ENCODE data around the gene DHX29.

Gene DHX29

DNA sequence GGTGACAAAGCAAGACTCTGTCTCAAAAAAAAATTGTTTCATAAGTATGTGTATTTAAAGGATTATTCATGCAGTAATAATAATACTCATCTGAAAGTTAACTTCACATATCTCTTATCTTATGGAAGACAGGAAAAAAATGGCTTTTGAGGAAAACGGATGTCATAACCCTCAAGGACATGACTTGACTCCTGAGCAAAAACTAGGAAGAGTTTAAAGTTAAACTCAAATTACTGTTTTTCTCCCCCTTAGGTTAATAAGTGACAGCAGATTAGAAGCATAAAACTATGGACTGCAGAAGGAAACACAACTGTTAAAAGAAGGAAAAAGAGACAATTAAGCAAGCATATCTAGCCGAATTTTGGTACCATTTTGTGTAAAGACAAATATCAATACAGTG lies 16.5 kb downstream of the DHX29 start:
- H3K4me3 Mint-ChIP-seq, result no peak overlapping the region
- no peaks in the 10 kb centered on the region for H3K27me3 Mint-ChIP-seq
- H3K27ac Mint-ChIP-seq, result no peak overlapping the region
- H3K9me3 Mint-ChIP-seq (ENCODE audit: low read depth), result no peaks in the 10 kb centered on the region
- peaks cover 20% of the 10 kb centered on the region for H3K36me3 Mint-ChIP-seq
- H3K4me1 Mint-ChIP-seq (ENCODE audit: low read depth), result no peaks in the 10 kb centered on the region

DNA sequence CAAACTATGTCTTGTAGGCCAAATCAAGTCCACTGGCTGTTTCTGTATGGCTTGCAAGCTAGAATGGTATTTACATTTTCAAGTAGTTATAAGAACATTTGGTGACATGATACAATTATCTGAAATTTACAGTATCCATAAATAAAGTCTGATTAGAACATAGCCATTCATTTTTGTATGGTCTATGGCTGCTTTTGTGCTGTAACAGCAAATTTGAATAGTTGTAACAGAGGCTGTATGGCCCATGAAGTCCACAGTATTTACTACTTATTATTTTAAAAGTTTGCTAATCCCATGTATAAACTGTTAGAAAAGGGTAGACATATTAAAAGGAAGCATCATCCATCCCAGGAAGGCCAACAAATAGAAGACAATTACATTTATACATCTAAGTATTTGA lies 17.7 kb downstream of the DHX29 start:
- Mint-ChIP-seq H3K4me3 (no peak overlapping the region), H3K27ac (no peak overlapping the region), H3K9me3 (ENCODE audit: low read depth) (no peaks in the 10 kb centered on the region), H3K4me1 (ENCODE audit: low read depth) (no peaks in the 10 kb centered on the region), H3K36me3 (peaks cover 15% of the 10 kb centered on the region), H3K27me3 (no peaks in the 10 kb centered on the region)

DNA sequence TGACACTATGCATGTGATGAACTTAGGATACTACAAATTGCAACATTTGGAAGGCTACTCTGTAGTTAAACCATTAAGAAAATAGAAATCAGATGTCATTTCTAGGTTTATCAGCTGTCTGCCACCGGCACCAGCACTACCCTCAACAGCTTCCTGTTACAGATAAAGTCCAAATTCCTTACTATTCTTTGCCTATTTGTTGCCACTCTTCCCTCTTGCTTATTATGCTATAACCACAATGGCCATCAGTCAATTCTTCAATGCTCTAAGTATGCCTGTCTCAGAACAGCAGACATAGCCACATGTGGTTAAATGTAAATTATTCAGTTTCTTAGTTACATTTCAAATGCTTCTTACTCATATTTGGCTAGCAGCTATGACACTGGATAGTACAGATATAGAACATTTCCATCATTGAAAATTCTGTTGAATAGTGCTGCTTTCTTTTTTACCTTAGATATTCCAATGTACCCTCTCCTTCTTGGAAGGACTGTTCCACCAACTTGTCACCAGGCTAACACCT lies 21.0 kb downstream of the DHX29 start:
- no peaks in the 10 kb centered on the region for H3K27me3 Mint-ChIP-seq
- no peaks in the 10 kb centered on the region for H3K4me1 Mint-ChIP-seq (ENCODE audit: low read depth)
- no peaks in the 10 kb centered on the region for H3K9me3 Mint-ChIP-seq (ENCODE audit: low read depth)
- no peak overlapping the region for H3K4me3 Mint-ChIP-seq
- H3K27ac Mint-ChIP-seq, result no peak overlapping the region
- peaks cover 11% of the 10 kb centered on the region for H3K36me3 Mint-ChIP-seq

DNA sequence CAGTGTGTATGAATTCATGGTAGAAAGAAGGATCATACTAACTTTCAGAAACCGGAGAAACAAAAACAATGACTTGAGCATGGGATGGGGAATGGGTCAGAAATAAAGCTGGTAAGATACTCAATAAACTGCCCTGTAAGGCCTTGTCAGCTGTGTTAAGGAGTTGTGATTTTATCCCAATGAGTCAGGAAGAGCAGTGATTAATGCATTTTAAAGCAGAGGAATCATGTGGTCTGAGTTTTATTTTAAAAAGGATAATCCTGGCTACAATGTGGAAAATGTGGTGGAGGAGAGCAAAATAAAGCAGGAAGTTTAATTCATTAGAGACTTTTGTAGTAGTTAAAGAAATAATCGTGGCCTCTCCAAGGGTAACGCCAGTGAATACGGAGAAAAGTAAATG lies 28.7 kb downstream of the DHX29 start:
- H3K9me3 Mint-ChIP-seq (ENCODE audit: low read depth), result no peaks in the 10 kb centered on the region
- no peaks in the 10 kb centered on the region for H3K27me3 Mint-ChIP-seq
- H3K27ac Mint-ChIP-seq, result no peak overlapping the region
- no peak overlapping the region for H3K4me3 Mint-ChIP-seq
- peaks cover 11% of the 10 kb centered on the region for H3K36me3 Mint-ChIP-seq
- no peaks in the 10 kb centered on the region for H3K4me1 Mint-ChIP-seq (ENCODE audit: low read depth)

DNA sequence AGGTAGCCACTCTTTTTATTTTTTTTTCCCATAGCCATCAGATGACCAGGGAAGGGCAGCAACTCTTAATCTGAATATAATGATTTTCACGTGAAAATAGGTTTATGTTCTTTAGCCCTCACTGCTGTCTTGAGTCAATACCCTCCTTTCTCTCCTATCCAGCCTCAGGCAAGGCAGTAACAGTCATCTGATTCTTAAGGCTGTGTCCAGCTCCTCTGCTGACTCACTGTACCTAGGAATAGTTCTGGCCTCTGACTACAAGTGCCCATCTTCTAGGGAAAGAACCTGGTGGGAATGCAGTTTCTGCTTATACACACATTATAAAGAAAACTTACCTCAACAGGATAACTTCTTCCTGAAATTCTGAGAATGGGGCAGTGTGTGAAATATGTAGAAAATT lies 30.7 kb downstream of the DHX29 start:
- peaks cover 19% of the 10 kb centered on the region for H3K36me3 Mint-ChIP-seq
- H3K4me1 Mint-ChIP-seq (ENCODE audit: low read depth), result no peaks in the 10 kb centered on the region
- H3K4me3 Mint-ChIP-seq, result no peak overlapping the region
- no peaks in the 10 kb centered on the region for H3K27me3 Mint-ChIP-seq
- no peaks in the 10 kb centered on the region for H3K9me3 Mint-ChIP-seq (ENCODE audit: low read depth)
- no peak overlapping the region for H3K27ac Mint-ChIP-seq

DNA sequence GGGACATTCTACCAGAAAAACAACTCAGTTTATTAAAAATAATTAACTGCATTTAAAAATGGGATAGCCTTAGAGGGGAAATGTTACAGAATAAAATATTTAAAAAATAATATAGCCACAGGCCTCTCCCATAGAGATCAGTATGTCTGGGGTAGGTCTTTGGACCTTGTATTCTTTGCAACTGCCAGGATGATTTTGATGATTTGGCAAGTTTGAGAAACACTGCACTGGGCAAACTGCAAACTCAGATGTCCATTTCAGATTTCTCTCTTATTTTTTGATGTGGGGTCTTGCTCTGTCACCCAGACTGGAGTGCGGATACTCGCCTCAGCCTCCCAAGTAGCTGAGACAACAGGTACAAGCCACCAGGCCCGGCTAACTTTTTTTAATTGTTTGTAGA lies 49.2 kb downstream of the DHX29 start:
- no peaks in the 10 kb centered on the region for H3K27me3 Mint-ChIP-seq
- H3K27ac Mint-ChIP-seq, result no peak overlapping the region
- H3K36me3 Mint-ChIP-seq, result peaks cover 11% of the 10 kb centered on the region
- H3K4me1 Mint-ChIP-seq (ENCODE audit: low read depth), result no peaks in the 10 kb centered on the region
- no peaks in the 10 kb centered on the region for H3K9me3 Mint-ChIP-seq (ENCODE audit: low read depth)
- H3K4me3 Mint-ChIP-seq, result no peak overlapping the region

DNA sequence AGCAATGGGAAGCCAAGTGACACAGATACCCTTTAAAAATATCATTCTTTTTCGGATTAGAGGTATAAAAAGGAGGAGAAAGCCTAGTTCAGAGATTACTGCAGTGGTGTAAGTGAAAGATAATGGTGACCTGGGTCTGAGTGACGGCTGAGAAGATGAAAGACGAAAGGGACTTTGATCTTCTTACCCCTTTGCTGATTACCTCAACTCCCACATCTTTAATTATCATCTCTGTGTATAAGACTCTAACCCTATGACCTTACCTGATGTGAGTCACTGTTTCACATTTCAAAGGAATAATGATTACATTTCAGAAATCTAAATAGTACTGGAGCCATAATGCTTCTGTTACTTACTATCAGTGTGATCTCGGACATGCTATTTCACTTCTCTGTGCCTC lies 52.7 kb downstream of the DHX29 start:
- Mint-ChIP-seq H3K4me3 (no peak overlapping the region), H3K4me1 (ENCODE audit: low read depth) (no peaks in the 10 kb centered on the region), H3K9me3 (ENCODE audit: low read depth) (no peaks in the 10 kb centered on the region), H3K36me3 (peaks cover 5% of the 10 kb centered on the region), H3K27ac (no peak overlapping the region), H3K27me3 (no peaks in the 10 kb centered on the region)

DNA sequence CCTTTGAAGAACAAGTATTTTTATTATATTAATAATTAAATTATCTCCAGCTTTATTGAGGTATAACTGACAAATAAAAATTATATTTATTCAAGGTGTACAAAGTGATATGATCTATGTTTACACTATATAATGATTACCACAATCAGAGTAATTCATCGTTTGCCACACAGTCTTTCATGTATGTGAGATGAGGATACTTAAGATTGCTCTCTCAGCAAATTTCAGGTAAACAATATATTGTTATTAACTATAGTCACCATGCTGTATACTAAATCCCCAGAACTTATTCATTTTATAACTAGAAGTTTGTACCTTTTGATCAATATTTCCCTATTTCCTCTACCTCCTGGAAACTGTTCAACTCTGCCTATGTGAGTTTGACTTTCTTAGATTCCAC lies 57.4 kb downstream of the DHX29 start:
- no peaks in the 10 kb centered on the region for H3K27me3 Mint-ChIP-seq
- H3K27ac Mint-ChIP-seq, result no peak overlapping the region
- H3K36me3 Mint-ChIP-seq, result peaks cover 3% of the 10 kb centered on the region
- H3K4me3 Mint-ChIP-seq, result no peak overlapping the region
- peaks cover 12% of the 10 kb centered on the region for H3K9me3 Mint-ChIP-seq (ENCODE audit: low read depth)
- H3K4me1 Mint-ChIP-seq (ENCODE audit: low read depth), result no peaks in the 10 kb centered on the region

DNA sequence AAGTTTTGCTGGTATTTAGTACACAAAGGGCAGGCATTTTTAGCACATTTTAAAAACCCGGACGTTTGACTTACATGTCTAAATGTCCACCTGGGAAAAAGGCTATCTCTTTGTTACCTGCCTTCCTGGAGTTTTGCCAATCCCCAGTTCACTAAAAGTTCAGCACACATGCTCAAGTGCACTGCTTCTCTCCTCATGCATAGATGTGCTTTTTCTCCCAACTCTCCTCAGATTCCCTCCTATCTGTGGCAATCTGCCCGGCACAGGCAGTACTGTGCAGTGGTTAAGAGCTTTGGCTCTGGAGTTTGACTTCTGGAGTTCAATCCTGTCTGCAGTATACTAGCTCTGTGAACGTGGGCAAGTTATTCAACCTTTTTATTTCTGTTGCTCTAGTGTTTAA lies 65.7 kb downstream of the DHX29 start:
- no peak overlapping the region for H3K27ac Mint-ChIP-seq
- H3K9me3 Mint-ChIP-seq (ENCODE audit: low read depth), result no peaks in the 10 kb centered on the region
- peaks cover 17% of the 10 kb centered on the region for H3K27me3 Mint-ChIP-seq
- H3K4me3 Mint-ChIP-seq, result no peak overlapping the region
- H3K36me3 Mint-ChIP-seq, result no peaks in the 10 kb centered on the region
- no peaks in the 10 kb centered on the region for H3K4me1 Mint-ChIP-seq (ENCODE audit: low read depth)

DNA sequence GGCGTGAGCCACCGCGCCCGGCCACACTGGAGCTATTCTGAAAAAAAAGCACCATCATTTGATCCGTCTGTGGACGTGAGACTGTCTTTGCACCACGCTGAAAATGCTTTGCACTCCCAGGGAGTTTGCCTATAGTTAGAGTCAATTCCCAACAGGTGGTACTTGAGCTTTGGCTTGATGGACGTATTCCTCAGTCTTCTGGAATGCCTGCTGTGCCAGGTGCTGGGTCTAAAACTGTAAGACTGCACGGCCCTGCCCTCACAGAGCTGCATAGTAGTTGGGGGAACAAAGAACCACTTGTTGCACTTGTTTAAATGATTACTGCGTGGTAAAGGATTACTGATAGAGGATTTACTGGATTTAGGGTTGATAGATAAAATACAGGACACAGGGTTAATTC lies 70.7 kb downstream of the DHX29 start:
- peaks cover 37% of the 10 kb centered on the region for H3K27me3 Mint-ChIP-seq

DNA sequence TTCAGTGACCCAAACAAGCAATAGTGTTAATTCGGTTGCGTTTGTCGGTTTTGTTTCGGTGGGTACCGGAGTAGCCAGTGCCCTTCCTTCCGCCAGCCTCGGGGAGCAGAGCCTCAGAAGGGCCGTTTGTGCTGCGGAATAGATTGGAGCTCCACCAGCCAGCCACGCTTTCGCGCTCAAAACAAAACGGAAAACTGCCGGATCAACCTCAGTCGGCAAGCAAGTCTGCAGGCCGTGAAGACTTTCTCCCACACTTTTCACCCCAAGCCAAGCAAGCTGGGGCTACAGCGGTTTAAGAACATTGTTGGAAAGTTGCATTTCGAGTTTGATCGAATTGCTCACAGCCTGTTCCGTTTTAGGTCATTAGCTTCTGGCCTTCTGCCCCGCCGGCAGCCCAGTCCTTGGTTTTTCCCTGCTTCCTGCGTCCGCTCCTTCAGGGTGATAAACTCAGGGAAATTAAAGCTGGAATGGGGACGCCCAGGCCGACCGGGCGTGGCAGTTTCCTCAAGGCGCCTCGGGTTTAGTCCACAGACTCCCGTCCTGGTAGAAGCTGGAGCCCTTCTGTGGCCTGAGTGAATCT lies 73.3 kb downstream of the DHX29 start:
- Mint-ChIP-seq H3K4me3 (peak overlapping the region; percentile 88), H3K27me3 (peaks cover 54% of the 10 kb centered on the region), H3K36me3 (no peaks in the 10 kb centered on the region), H3K27ac (no peak overlapping the region), H3K9me3 (ENCODE audit: low read depth) (no peaks in the 10 kb centered on the region), H3K4me1 (ENCODE audit: low read depth) (peaks cover 25% of the 10 kb centered on the region)

More for the DNA sequence above, 70.7 kb downstream of the DHX29 start:
- Mint-ChIP-seq H3K4me3 (no peak overlapping the region), H3K9me3 (ENCODE audit: low read depth) (no peaks in the 10 kb centered on the region), H3K4me1 (ENCODE audit: low read depth) (peaks cover 15% of the 10 kb centered on the region), H3K27ac (no peak overlapping the region), H3K36me3 (no peaks in the 10 kb centered on the region)

DNA sequence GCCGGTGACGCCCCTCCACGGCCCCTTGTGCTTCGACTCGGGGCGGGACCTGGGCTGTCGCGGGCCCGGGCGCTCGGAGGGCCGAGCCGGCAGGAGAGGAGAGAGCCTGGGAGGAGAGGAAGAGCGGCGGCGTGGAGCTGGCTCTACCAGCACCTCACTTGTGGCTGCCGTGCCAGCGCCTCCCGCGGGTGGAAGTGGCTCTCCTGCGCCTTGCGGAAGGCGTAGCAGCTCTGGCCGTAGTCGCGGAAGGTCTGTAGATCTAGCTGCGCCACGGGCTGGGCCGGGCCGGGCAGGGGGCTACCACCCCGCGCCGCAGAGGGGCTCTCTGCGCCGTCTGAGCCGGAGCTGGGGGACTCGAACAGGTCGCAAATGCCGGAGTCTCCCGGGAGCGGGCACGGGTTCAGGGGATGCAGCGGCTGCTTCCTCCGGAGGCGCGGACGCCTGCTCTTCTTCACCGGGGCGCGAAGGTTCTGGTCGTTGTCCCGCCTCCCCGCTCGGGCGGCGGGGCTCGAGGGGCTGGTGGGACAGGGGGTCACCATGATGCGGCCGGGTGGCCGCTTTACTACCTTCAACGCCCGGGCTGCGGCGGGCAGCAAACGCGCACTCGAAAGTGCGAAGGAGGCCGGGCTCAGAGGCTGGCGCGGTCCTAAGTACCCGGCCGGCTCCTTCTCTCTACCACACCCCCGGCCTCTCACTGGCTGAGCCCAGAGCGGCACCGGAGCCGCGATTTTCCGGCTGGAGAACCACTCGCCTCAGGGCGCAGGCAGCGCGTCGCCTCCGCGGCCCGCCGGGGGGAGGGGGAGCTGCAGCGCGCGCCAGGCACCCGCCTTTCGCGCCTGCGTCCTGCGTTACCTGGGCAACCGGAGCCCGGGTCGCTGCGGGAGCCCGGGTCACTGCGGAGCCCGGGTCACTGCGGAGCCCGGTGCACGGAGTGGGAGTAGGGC lies 74.2 kb downstream of the DHX29 start, which contains the start of gene CCNO:
TSS of gene CCNO (minus strand) at position 624 of the 944 bp plus-strand sequence. CDS start at position 539, 85 bp downstream.
- peaks cover 25% of the 10 kb centered on the region for H3K4me1 Mint-ChIP-seq (ENCODE audit: low read depth)
- H3K4me3 Mint-ChIP-seq, result peak within 1 kb of the TSS; percentile 88
- no peaks in the 10 kb centered on the region for H3K9me3 Mint-ChIP-seq (ENCODE audit: low read depth)
- no peak within 1 kb of the TSS for H3K27ac Mint-ChIP-seq
- no peaks in the 10 kb centered on the region for H3K36me3 Mint-ChIP-seq
- peaks cover 58% of the 10 kb centered on the region for H3K27me3 Mint-ChIP-seq

DNA sequence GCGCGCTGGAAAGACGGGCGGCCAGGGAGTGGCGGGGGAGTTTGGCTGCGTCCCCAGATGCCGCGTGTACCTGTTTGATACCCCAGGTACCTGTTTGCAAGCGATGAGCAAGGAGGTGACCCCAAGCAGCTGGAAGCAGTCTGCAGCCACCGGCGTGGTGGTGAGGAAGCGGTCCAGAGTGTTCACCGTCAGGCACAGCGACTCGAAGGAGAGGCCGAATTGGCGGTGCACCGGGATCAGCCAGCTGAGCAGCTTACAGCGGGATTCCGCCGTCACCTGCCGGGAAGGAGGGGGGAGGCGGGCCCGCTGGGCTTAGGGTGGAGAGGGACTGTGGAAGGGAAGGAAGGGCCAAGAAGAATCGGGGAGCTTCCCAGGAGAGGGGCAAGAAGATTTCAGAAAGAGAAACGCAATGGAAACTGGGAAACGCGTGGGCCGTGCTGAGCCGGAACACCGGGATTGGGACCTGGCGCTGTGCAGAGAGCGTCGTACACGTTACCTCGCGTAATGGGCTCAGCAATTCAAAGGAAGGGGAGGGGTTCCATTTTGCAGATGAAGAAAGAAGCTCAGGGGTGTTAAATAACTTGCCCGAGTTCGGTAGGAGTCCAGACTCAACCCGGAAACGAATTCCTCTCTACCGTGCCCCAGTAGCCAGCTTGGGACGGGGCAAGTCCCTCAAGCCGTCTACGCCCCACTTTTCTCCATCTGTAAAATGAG lies 75.1 kb downstream of the DHX29 start:
- Mint-ChIP-seq H3K4me3 (peak overlapping the region; percentile 85), H3K4me1 (ENCODE audit: low read depth) (peaks cover 32% of the 10 kb centered on the region), H3K27me3 (peaks cover 63% of the 10 kb centered on the region), H3K27ac (no peak overlapping the region), H3K36me3 (no peaks in the 10 kb centered on the region), H3K9me3 (ENCODE audit: low read depth) (no peaks in the 10 kb centered on the region)

DNA sequence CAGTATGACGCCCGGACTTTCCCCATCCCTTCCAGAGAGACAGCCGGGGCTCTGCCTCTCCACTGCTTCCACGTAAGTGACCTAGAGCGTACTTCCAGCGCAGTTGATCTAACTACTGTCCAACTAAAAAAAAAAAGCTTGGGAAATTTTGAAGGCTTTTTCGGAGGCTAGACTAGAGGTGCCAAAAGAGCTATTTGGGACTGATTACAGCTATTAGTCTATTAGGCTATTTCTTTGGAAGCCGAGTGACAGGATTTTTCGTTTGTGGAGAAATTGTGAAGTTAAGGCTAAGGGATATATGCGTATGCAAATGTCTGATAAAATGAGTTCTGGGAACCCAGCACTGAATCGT lies 75.6 kb downstream of the DHX29 start:
- Mint-ChIP-seq H3K4me1 (ENCODE audit: low read depth) (peaks cover 33% of the 10 kb centered on the region), H3K4me3 (peak overlapping the region; percentile 85), H3K27ac (no peak overlapping the region), H3K36me3 (no peaks in the 10 kb centered on the region), H3K9me3 (ENCODE audit: low read depth) (no peaks in the 10 kb centered on the region), H3K27me3 (peaks cover 63% of the 10 kb centered on the region)
